HEK293T (cell line): ENCODE data around the gene KCNB1.

Experiments
- CTCF ChIA-PET: fragments of 350-600 bp; formaldehyde crosslinking; extraction: SDS; loops from one replicate; lab custom pipeline; 2021; ENCODE audit warnings: antibody characterized with exemption, inconsistent platforms; lab: Yijun Ruan, JAX
- POLR2A ChIA-PET: fragments of 350-600 bp; formaldehyde crosslinking; extraction: SDS; loops from one replicate; lab custom pipeline; 2020; ENCODE audit warnings: antibody characterized with exemption, inconsistent platforms; lab: Yijun Ruan, JAX
- DNase-seq: peaks from one replicate; pipeline ENCODE4 v3.0.0; 2012; ENCODE audit warnings: mixed read lengths; ENCODE audit errors: extremely low spot score
- ARNT ChIP-seq: fragments of 450-650 bp; IDR thresholded peaks from 2 replicates; pipeline ENCODE4 v1.6.1; 2017; ENCODE audit warnings: mild to moderate bottlenecking
- BHLHE40 ChIP-seq: fragments of 450-650 bp; IDR thresholded peaks from 2 replicates; pipeline ENCODE4 v1.6.1; 2016; ENCODE audit warnings: mild to moderate bottlenecking, moderate library complexity, borderline replicate concordance
- CTBP1 ChIP-seq: fragments of 450-650 bp; IDR thresholded peaks from 2 replicates; pipeline ENCODE4 v1.6.1; 2016; ENCODE audit warnings: borderline replicate concordance
- ELF4 ChIP-seq: fragments of 450-650 bp; IDR thresholded peaks from 2 replicates; pipeline ENCODE4 v1.6.1; 2017; ENCODE audit warnings: antibody characterized with exemption
- FOXA1 ChIP-seq: fragments of 450-650 bp; IDR thresholded peaks from 2 replicates; pipeline ENCODE4 v1.6.1; 2016; ENCODE audit warnings: mild to moderate bottlenecking
- FOXK2 ChIP-seq: fragments of 450-650 bp; IDR thresholded peaks from 2 replicates; pipeline ENCODE4 v1.6.1; 2016; ENCODE audit warnings: mild to moderate bottlenecking
- FOXM1 ChIP-seq: fragments of 450-650 bp; IDR thresholded peaks from 2 replicates; pipeline ENCODE4 v1.6.1; 2017; ENCODE audit warnings: mild to moderate bottlenecking, borderline replicate concordance
- HDGF ChIP-seq: fragments of 450-650 bp; IDR thresholded peaks from 2 replicates; pipeline ENCODE4 v1.6.1; 2017; ENCODE audit warnings: antibody characterized with exemption, borderline replicate concordance
- L3MBTL2 ChIP-seq: fragments of 450-650 bp; conservative IDR thresholded peaks from 2 replicates; pipeline ENCODE4 v1.6.1; 2016; ENCODE audit warnings: mild to moderate bottlenecking
- LEF1 ChIP-seq: fragments of 450-650 bp; IDR thresholded peaks from 2 replicates; pipeline ENCODE4 v1.6.1; 2017; ENCODE audit warnings: mild to moderate bottlenecking, borderline replicate concordance
- NFRKB ChIP-seq: fragments of 450-650 bp; IDR thresholded peaks from 2 replicates; pipeline ENCODE4 v1.6.1; 2016; ENCODE audit warnings: mild to moderate bottlenecking, moderate library complexity
- SP1 ChIP-seq: fragments of 450-650 bp; IDR thresholded peaks from 2 replicates; pipeline ENCODE4 v1.6.1; 2017
- SUZ12 ChIP-seq: fragments of 450-650 bp; IDR thresholded peaks from 2 replicates; pipeline ENCODE4 v1.6.1; 2016; ENCODE audit warnings: mild to moderate bottlenecking
- TARDBP ChIP-seq: fragments of 450-650 bp; IDR thresholded peaks from 2 replicates; pipeline ENCODE4 v1.6.1; 2016
- ZNF384 ChIP-seq: fragments of 450-650 bp; IDR thresholded peaks from 2 replicates; pipeline ENCODE4 v1.6.1; 2016
- TF ChIP-seq, protein P1 (sequence below): fragments of 450-650 bp; IDR thresholded peaks from 2 replicates; pipeline ENCODE4 v1.6.1; 2016

The KCNB1 gene

DNA sequence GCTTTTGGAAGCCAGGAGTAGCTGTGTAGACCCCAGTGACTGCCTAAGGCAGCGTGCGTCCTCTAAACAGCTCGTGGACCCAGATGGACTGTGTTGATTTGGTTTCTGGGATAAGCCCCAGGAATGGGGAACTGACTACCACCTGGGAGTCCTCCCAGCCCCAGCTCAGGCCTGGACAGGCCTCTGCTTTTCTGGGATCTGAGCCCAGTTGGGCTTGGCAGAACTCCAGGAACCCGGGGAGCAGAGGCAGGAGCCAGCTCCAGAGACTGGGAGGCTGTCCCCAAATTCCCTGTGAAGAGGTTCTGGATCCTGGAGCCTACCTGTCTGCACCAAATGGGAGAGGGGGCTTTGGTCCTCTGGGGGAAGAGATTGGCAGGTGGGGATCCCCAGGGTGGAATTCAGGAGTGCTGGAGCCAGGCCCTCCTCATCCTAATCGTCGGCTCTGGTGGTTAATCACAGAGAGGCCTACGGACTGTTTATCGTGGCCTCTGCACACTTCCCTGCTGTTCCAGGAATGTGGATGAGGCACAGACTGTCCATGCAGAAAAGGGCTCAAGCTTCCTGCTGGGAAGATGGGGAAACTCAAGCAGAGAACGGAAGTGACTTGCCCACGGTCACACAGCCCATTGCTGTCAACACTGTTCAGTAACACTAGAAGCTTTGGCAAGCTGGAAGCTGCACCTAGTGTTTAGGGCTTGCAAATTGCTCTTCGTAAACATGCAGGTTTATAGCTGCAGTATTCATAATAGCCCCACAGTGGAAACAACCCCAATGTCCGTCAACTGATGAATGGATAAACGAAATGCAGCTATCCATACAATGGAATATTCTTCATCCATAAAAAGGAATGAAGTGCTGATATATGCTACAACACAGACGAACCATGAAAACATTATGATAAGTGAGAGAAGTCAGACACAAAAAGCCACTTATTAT lies 100.6 kb downstream of the KCNB1 start:
- ChIA-PET CTCF (no interaction called here), POLR2A (no interaction called here)
- TF ChIP-seq, protein P1, sequence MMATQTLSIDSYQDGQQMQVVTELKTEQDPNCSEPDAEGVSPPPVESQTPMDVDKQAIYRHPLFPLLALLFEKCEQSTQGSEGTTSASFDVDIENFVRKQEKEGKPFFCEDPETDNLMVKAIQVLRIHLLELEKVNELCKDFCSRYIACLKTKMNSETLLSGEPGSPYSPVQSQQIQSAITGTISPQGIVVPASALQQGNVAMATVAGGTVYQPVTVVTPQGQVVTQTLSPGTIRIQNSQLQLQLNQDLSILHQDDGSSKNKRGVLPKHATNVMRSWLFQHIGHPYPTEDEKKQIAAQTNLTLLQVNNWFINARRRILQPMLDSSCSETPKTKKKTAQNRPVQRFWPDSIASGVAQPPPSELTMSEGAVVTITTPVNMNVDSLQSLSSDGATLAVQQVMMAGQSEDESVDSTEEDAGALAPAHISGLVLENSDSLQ = no peak
- TF ChIP-seq HDGF (no peak), FOXA1 (no peak)
- DNase-seq = no peak

- POLR2A ChIA-PET = no interaction called here
- no peak for DNase-seq
- TF ChIP-seq NFRKB = no peak
- TF ChIP-seq FOXK2 = no peak
- TF ChIP-seq ARNT = no peak
- TF ChIP-seq ELF4 = no peak
- TF ChIP-seq SP1 = no peak
- no peak for TF ChIP-seq FOXM1
- no peak for TF ChIP-seq TARDBP
- no peak for TF ChIP-seq ZNF384
- no peak for TF ChIP-seq LEF1
- TF ChIP-seq SUZ12 = no peak
- TF ChIP-seq CTBP1 = no peak
- CTCF ChIA-PET = no interaction called here
Observed at GRCh38 chr20:49380337-49380780, 102.1 kb downstream of the KCNB1 start.

DNA sequence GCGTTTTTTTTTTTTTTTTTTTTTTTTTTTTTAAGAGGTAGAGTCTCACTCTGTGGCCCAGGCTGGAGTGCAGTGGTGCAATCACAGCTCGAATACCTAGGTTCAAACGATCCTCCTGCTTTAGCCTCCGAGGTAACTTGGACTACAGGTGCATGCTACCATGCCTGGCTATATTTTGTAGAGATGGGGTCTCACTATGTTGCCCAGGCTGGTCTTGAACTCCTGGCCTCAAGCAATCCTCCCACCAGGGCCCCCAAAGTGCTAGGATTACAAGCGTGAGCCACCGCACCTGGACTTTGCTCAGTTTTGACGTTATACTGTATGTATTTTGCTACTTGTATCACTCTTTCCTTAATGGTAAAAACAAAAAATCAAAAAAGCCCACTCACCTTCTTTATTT lies 103.1 kb downstream of the KCNB1 start:
- POLR2A ChIA-PET = no interaction called here
- no peak for DNase-seq
- CTCF ChIA-PET = no interaction called here
- TF ChIP-seq FOXA1 = no peak
- TF ChIP-seq LEF1 = no peak
- no peak for TF ChIP-seq SUZ12
- TF ChIP-seq FOXM1 = no peak
- no peak for TF ChIP-seq TARDBP
- no peak for TF ChIP-seq ARNT
- TF ChIP-seq CTBP1 = no peak
- no peak for TF ChIP-seq NFRKB
- no peak for TF ChIP-seq FOXK2
- TF ChIP-seq SP1 = no peak
- no peak for TF ChIP-seq ELF4
- TF ChIP-seq, protein P1 = no peak
- TF ChIP-seq BHLHE40 = no peak
- no peak for TF ChIP-seq HDGF
- TF ChIP-seq ZNF384 = no peak
- no peak for TF ChIP-seq L3MBTL2

- DNase-seq = no peak
- ChIA-PET POLR2A (no interaction called here), CTCF (no interaction called here)
- TF ChIP-seq FOXK2 = no peak
- no peak for TF ChIP-seq SP1
- TF ChIP-seq ARNT = no peak
- TF ChIP-seq SUZ12 = no peak
- no peak for TF ChIP-seq ZNF384
- TF ChIP-seq, protein P1 = no peak
- TF ChIP-seq NFRKB = no peak
- TF ChIP-seq FOXA1 = no peak
- no peak for TF ChIP-seq HDGF
- TF ChIP-seq L3MBTL2 = no peak
- no peak for TF ChIP-seq TARDBP
Observed at GRCh38 chr20:49377326-49377725, 105.1 kb downstream of the KCNB1 start.

DNA sequence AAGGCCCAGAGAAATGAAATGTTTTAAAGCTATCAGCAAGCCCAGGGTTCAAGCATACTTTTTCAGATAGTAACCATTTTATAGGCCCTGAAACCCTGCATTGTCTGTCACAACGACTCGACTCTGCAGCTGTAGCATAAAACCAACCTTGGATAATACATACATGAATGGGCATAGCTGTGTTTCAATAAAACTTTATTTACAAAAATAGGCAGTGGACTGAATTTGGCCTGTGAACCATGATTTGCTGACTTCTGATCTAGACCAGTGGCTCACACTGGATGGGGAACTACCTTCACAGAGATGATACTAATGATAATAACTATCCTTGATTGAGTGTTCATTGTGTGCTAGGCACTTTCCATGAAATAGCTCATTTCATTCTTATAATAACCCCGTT lies 107.3 kb downstream of the KCNB1 start:
- ChIA-PET CTCF (interaction anchor here (0.6 to 1.8 kb wide), 3 partner anchors 9 to 437 kb away, joined by 3 to 5 read pairs (median 4); no protein-coding TSS in a partner anchor), POLR2A (no interaction called here)
- DNase-seq = no peak
- TF ChIP-seq SUZ12 (no peak), FOXK2 (no peak), CTBP1 (no peak), BHLHE40 (no peak), LEF1 (no peak), SP1 (no peak), FOXM1 (no peak), FOXA1 (no peak), ARNT (no peak), ELF4 (no peak), HDGF (no peak), L3MBTL2 (no peak), TARDBP (no peak), ZNF384 (no peak), NFRKB (no peak)
- TF ChIP-seq, protein P1 = no peak
